Fibroblast of pulmonary artery (primary cell): ENCODE measurements around the gene POLR3GL.
"Not testable (repeated sequence)": the region's sequence is repeated elsewhere in the genome, so short reads cannot be mapped to it uniquely, and the experiment has no call there.

Experiments
- DNase-seq: peaks from one replicate; pipeline ENCODE4 v3.0.0-alpha.2; 2010; ENCODE audit warnings: low read depth
- H3K4me3 ChIP-seq: replicated peaks from 2 replicates; pipeline ENCODE4 v1.5.1; 2011; ENCODE audit warnings: low read depth, mild to moderate bottlenecking, control low read depth, low read length, moderate library complexity
- CTCF ChIP-seq: IDR thresholded peaks from 2 replicates; pipeline ENCODE4 v1.5.1; 2011; ENCODE audit warnings: mild to moderate bottlenecking, control low read depth, low read length, inconsistent platforms; ENCODE audit errors: missing control alignments

Gene POLR3GL

GRCh38 chr1:146021050-146021445 is 56.6 kb downstream of the POLR3GL start:
- H3K4me3 ChIP-seq: no peak overlapping the region
- no peak for TF ChIP-seq CTCF

GRCh38 chr1:146021622-146022402 is 57.3 kb downstream of the POLR3GL start, which contains the start of gene HJV:
HJV (minus strand) TSS chr1:146021735; CDS start chr1:146020231, 1,504 bp downstream.
- H3K4me3 ChIP-seq: no peak within 1 kb of the TSS
- no peak for TF ChIP-seq CTCF
- no peak for DNase-seq

More at GRCh38 chr1:146021050-146021445, 56.6 kb downstream of the POLR3GL start:
- DNase-seq: no peak

DNA sequence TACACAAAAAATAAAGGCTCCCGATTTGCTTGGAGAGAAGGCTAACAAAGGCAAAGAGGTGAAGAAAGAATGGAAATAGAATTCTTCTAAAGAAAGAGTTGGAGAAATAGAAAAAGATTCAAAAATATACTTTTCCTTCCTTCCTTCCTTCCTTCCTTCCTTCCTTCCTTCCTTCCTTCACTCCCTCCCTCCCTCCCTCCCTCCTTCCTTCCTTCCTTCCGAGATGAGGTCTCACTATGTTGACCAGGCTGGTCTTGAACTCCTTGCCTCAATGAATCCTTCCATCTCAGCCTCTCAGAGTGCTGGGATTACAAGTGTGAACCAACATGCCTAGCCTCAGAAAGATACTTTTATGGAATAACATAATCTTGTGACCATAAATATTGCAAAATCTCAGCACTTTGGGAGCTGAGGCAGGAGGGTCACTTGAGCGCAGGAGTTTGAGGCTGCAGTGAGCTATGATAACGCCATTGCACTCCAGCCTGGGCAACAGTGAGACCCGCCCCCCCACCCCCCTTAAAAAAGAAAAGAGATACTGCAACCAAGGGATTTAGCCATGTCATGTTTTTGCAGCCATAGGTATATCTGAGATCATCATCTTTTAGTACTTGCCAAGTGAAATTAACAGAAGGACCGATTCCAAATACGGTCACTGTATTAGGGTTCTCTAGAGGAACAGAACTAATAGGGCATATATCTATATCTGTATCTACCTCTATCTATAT is 58.1 kb downstream of the POLR3GL start:
- TF ChIP-seq CTCF: no peak
- no peak for DNase-seq
- H3K4me3 ChIP-seq: no peak overlapping the region

- not testable (repeated sequence) for DNase-seq, H3K4me3 ChIP-seq
Measured at GRCh38 chr1:146025787-146026495, 61.5 kb downstream of the POLR3GL start.

DNA sequence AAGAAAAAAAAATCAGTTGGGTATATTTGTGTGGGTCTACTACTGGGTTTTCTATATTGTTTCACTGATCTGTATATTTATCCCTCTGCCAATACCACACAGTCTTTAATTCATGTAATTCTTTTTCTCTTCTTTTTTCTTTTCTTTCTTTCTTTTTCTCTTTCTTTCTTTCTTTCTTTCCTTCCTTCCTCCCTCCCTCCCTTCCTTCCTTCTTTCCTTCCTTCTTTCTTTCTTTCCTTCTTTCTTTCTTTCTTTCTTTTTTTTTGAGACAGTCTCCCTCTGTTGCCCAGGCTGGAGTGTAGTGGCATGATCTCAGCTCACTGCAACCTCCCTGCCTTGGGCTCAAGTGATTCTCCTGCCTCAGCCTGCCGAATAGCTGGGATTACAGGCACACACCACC is 62.2 kb downstream of the POLR3GL start:
- H3K4me3 ChIP-seq, DNase-seq: not testable (repeated sequence)
